Coronary artery (tissue), 2 donors: ENCODE results near the gene SSTR5.

Source experiments
- DNase-seq: peaks from one replicate; pipeline ENCODE4 v3.0.0-alpha.2; 2017; ENCODE audit warnings: low spot score
- H3K27ac ChIP-seq, 2 donors: fragments of 200-600 bp; sonication (generic); one replicate each; pipeline ENCODE4 v1.5.1; 2016 to 2019
- H3K4me3 ChIP-seq: fragments of 200-600 bp; sonication (generic); 2 replicates; pipeline ENCODE4 v1.5.1; 2016; ENCODE audit warnings: mild to moderate bottlenecking, moderate library complexity
- TF ChIP-seq, protein P1 (sequence below): fragments of 200-600 bp; sonication (generic); IDR thresholded peaks from one replicate; pipeline ENCODE4 v1.5.1; 2019; ENCODE audit warnings: antibody characterized with exemption

Gene SSTR5

DNA sequence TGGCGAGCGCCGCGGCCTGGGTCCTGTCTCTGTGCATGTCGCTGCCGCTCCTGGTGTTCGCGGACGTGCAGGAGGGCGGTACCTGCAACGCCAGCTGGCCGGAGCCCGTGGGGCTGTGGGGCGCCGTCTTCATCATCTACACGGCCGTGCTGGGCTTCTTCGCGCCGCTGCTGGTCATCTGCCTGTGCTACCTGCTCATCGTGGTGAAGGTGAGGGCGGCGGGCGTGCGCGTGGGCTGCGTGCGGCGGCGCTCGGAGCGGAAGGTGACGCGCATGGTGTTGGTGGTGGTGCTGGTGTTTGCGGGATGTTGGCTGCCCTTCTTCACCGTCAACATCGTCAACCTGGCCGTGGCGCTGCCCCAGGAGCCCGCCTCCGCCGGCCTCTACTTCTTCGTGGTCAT lies 6.8 kb downstream of the SSTR5 start:
- DNase-seq = no peak

GRCh38 chr16:1079786-1080525 lies 7.4 kb downstream of the SSTR5 start:
- TF ChIP-seq, protein P1, sequence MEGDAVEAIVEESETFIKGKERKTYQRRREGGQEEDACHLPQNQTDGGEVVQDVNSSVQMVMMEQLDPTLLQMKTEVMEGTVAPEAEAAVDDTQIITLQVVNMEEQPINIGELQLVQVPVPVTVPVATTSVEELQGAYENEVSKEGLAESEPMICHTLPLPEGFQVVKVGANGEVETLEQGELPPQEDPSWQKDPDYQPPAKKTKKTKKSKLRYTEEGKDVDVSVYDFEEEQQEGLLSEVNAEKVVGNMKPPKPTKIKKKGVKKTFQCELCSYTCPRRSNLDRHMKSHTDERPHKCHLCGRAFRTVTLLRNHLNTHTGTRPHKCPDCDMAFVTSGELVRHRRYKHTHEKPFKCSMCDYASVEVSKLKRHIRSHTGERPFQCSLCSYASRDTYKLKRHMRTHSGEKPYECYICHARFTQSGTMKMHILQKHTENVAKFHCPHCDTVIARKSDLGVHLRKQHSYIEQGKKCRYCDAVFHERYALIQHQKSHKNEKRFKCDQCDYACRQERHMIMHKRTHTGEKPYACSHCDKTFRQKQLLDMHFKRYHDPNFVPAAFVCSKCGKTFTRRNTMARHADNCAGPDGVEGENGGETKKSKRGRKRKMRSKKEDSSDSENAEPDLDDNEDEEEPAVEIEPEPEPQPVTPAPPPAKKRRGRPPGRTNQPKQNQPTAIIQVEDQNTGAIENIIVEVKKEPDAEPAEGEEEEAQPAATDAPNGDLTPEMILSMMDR = no peak
- H3K4me3 ChIP-seq = no peak overlapping the region
- DNase-seq = no peak

More for the DNA sequence above, 6.8 kb downstream of the SSTR5 start:
- no peak overlapping the region for H3K27ac ChIP-seq
- H3K4me3 ChIP-seq = peak overlapping the region; percentile 47
- TF ChIP-seq, protein P1 = no peak

DNA sequence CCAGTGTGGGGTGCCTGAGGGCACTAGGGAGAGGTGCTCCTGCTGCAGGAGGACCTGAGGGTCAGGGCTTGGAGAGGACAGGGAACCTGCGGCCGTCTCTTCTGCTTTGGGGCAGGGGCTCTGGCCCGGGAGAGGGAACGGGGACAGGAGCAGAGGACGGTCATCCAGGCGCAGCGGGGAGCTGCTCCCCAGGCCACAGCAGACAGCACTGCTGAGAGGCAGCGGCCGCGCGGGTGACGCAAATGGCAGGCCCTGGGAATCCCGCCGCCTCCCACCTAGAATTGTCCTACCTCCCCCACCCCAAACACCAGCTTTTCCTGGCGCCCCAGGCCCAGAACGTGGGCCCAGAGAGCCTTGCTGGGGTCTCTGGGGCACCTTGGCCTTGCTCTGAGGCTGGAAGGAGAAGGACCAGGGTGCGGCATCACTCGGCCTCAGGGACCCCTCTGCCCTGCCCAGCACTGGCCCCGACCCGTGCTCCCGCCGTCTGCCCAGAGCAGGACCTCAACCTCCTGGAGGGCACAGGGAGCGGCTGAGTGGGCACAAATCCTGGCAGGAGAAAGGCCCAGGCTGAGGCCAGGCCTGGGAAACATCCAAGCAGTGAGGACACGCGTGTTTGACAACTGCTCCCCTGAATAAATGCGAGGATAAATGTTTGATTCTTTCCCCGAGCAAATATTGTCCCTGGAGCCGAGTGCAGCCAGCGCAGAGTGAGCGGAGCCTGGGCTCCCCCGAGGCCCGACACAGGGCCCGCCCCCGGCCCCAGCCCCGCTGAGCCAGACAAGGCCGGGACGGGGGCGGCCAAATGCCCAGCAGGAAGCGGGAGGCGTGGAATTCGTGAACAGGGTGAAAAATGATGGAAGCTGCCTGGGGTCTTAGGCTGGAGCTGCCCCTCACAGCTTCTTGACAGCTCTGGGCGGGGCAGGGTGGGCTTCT lies 8.5 kb downstream of the SSTR5 start:
- Histone ChIP-seq H3K27ac (peak overlapping the region in 1 of 2 donors; percentile 67), H3K4me3 (peak overlapping the region; percentile 1)
- DNase-seq = no peak
- TF ChIP-seq, protein P1 = no peak

More at GRCh38 chr16:1079786-1080525, 7.4 kb downstream of the SSTR5 start:
- H3K27ac ChIP-seq = no peak overlapping the region

DNA sequence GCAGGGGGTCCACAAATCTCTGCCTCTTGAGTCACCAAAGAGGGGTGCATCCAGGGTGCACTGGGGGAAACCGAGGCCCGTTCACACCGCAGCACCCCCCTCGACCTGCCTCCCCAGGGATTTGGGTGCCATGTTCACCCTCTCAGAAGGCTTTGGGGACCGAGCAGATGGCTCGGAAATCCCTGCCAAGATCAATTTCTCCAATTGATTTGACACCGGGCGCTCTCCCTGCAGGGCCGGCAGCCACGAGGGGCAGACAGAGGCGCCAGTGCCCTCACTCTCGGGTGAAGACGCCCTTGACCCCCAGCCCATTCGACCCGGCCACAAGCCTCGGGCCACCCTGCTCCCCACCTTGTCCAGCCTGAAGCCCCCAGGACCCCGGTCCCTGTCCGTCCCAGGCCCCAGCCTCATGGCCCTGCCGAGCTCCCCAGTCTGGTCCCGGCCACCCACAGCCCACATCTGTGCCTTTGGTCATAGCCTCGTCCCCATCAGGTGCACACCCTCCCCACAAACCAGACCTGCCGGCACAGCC lies 9.3 kb downstream of the SSTR5 start:
- TF ChIP-seq, protein P1 = no peak
- no peak for DNase-seq
- Histone ChIP-seq H3K4me3 (peak overlapping the region; percentile 1), H3K27ac (peak overlapping the region in 1 of 2 donors; percentile 67)

DNA sequence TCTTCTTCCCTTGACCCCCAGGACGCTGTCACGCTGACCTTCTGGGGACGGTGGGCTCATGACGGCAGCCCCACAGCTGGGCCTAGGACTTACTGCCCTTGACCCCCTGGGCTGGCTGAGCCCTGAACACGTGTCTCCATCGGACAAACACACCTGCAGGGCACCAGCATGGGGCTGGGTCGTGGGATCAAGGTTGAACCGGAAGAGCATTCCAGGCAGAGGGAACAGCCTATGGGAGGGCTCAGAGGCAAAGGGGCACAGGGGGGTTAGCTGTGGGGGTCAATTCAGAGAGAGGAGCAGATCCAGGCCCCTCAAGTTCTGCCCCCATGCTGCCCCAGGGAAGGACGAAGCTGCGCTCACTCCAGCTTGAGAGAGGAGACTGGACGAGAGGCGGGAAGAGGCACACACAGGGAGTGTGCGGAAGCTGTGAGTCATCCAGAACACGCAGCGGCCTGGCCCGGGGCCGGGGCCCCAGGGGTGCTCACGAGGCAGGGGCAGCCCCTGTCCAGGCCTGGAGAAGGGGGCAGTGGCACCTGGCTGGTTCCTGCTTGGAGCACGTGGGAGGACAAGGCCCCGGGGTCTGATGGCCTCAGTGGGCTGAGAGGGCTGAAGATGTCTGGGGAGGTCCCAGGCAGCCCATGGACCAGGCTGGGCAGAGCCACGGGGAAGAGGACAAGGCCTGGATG lies 9.9 kb downstream of the SSTR5 start:
- DNase-seq = no peak

More for the DNA sequence above, 9.9 kb downstream of the SSTR5 start:
- no peak overlapping the region for H3K27ac ChIP-seq
- TF ChIP-seq, protein P1 = no peak
- no peak overlapping the region for H3K4me3 ChIP-seq
